GM12865 (cell line): ENCODE data around the gene ZSWIM8.

ENCODE experiments used
- DNase-seq: peaks from one replicate; pipeline ENCODE4 v3.0.0; 2010; ENCODE audit warnings: low read depth
- H3K4me3 ChIP-seq: 2 replicates; pipeline ENCODE4 v1.5.1; 2011; ENCODE audit warnings: mild to moderate bottlenecking, low read depth, low read length, control low read depth
- CTCF ChIP-seq: IDR thresholded peaks from 2 replicates; pipeline ENCODE4 v1.5.1; 2011; ENCODE audit warnings: low read length, control low read depth, low read depth, inconsistent platforms; ENCODE audit not compliant: insufficient read depth; ENCODE audit errors: missing control alignments

Gene ZSWIM8

GRCh38 chr10:73802276-73802991, 17.0 kb downstream of the ZSWIM8 start:
- no peak for DNase-seq
- no peak overlapping the region for H3K4me3 ChIP-seq
- no peak for TF ChIP-seq CTCF

- no peak for TF ChIP-seq CTCF
- no peak overlapping the region for H3K4me3 ChIP-seq
- DNase-seq, result peak; percentile 80
Measured at GRCh38 chr10:73803680-73804286, 18.4 kb downstream of the ZSWIM8 start.

- TF ChIP-seq CTCF, result no peak
- no peak overlapping the region for H3K4me3 ChIP-seq
- no peak for DNase-seq
Measured at GRCh38 chr10:73806176-73806950, 21.0 kb downstream of the ZSWIM8 start.

GRCh38 chr10:73807471-73807870, 22.1 kb downstream of the ZSWIM8 start:
- no peak for DNase-seq
- TF ChIP-seq CTCF, result no peak
- H3K4me3 ChIP-seq, result no peak overlapping the region

- no peak overlapping the region for H3K4me3 ChIP-seq
Measured at GRCh38 chr10:73808021-73808815, 22.8 kb downstream of the ZSWIM8 start.

More at GRCh38 chr10:73808021-73808815, 22.8 kb downstream of the ZSWIM8 start:
- DNase-seq, result no peak
- no peak for TF ChIP-seq CTCF
